GM12878 (cell line): ENCODE data around the gene PIK3R4. TPM values are rescaled to one million over a fixed set of nuclear protein-coding genes. Genes with fewer than 3 reads are reported as not detected.

ENCODE experiments used
- ATAC-seq: fragments of 200-7000 bp; cut with Tn5 transposase; 3 replicates; pipeline ENCODE4 v1.9.1; 2020; ENCODE audit warnings: mild to moderate bottlenecking, moderate library complexity
- BruUV-seq: library from RNA; stranded (reverse); fragments of 400-500 nt; replicated peaks from 2 replicates; lab custom pipeline; 2021; lab: Mats Ljungman, UMichigan
- CTCF ChIA-PET: fragments of 300-600 bp; sonication (Branson Sonifier 250); formaldehyde crosslinking; extraction: SDS; loops from one replicate; lab custom pipeline; 2021; ENCODE audit warnings: inconsistent platforms; lab: Yijun Ruan, JAX
- POLR2A ChIA-PET: fragments of 350-600 bp; formaldehyde crosslinking; extraction: SDS; loops from one replicate; lab custom pipeline; 2021; ENCODE audit warnings: inconsistent platforms; lab: Charles Lee
- RAD21 ChIA-PET: fragments of 300-600 bp; sonication (Branson Sonifier 250); formaldehyde crosslinking; loops from one replicate; lab custom pipeline; 2023; ENCODE audit warnings: antibody characterized with exemption; ENCODE audit not compliant: unreplicated experiment; lab: Charles Lee
- SMC1A ChIA-PET: fragments of 300-600 bp; sonication (Branson Sonifier 250); formaldehyde crosslinking; loops from one replicate; lab custom pipeline; 2023; ENCODE audit not compliant: unreplicated experiment, uncharacterized antibody; lab: Charles Lee
- DNase-seq: peaks from one replicate; pipeline ENCODE4 v3.0.0-alpha.2; 2011; ENCODE audit warnings: low read depth, low spot score
- FAIRE-seq: peaks from 3 replicates; lab custom pipeline; 2011; peaks lifted over from hg19 to GRCh38; lab: Jason Lieb, UNC
- H2AFZ ChIP-seq: 2 replicates; pipeline ENCODE4 v1.6.0; 2011; ENCODE audit warnings: low read depth, low read length, control low read depth; ENCODE audit not compliant: control insufficient read depth
- H3K27ac ChIP-seq: 2 replicates; pipeline ENCODE4 v1.5.1; 2011; ENCODE audit warnings: control low read depth; ENCODE audit not compliant: control insufficient read depth, insufficient read depth
- H3K27me3 ChIP-seq, 2 experiments: replicated peaks in 1 of 2; 2 replicates each; pipeline versions ENCODE4 v1.6.0 to v1.6.1; 2011; ENCODE audit warnings: low read length in 1 of 2; ENCODE audit not compliant: control insufficient read depth in 2 of 2, insufficient read depth in 2 of 2
- H3K36me3 ChIP-seq, 2 experiments: 2 replicates each; pipeline ENCODE4 v1.5.1; 2011; ENCODE audit warnings: low read length in 1 of 2; ENCODE audit not compliant: control insufficient read depth in 2 of 2, insufficient read depth in 2 of 2
- H3K4me1 ChIP-seq: 2 replicates; pipeline ENCODE4 v1.6.1; 2011; ENCODE audit warnings: mild to moderate bottlenecking, low read length, moderate library complexity, mixed read lengths; ENCODE audit not compliant: control insufficient read depth, insufficient read depth
- H3K4me2 ChIP-seq: 2 replicates; pipeline ENCODE4 v1.6.0; 2011; ENCODE audit warnings: control low read depth; ENCODE audit not compliant: control insufficient read depth, insufficient read depth
- H3K4me3 ChIP-seq: fragments of 200-600 bp; sonication (generic); 2 replicates; pipeline ENCODE4 v1.5.1; 2016
- H3K79me2 ChIP-seq: 2 replicates; pipeline ENCODE4 v1.6.0; 2011; ENCODE audit warnings: low read length; ENCODE audit not compliant: control insufficient read depth, insufficient read depth
- H3K9ac ChIP-seq: 2 replicates; pipeline ENCODE4 v1.8.0; 2011; ENCODE audit warnings: low read length, control low read depth, mixed read lengths; ENCODE audit not compliant: control insufficient read depth, insufficient read depth
- H3K9me3 ChIP-seq: replicated peaks from 3 replicates; pipeline ENCODE4 v1.5.1; 2011; ENCODE audit warnings: mild to moderate bottlenecking, low read length; ENCODE audit not compliant: control insufficient read depth, insufficient read depth
- H4K20me1 ChIP-seq: 2 replicates; pipeline ENCODE4 v1.6.0; 2011; ENCODE audit not compliant: control insufficient read depth, insufficient read depth
- BCL11A ChIP-seq: IDR thresholded peaks from 2 replicates; pipeline ENCODE4 v1.6.1; 2011; ENCODE audit warnings: low read depth, low read length
- BCL3 ChIP-seq: IDR thresholded peaks from 2 replicates; pipeline ENCODE4 v1.6.1; 2011; ENCODE audit warnings: borderline replicate concordance, low read depth, mild to moderate bottlenecking, moderate library complexity, low read length; ENCODE audit not compliant: insufficient read depth, poor library complexity, severe bottlenecking
- CREM ChIP-seq: IDR thresholded peaks from 2 replicates; pipeline ENCODE4 v1.6.1; 2014; ENCODE audit warnings: antibody characterized with exemption, low read depth
- E2F4 ChIP-seq: IDR thresholded peaks from 2 replicates; pipeline ENCODE4 v1.6.1; 2012; ENCODE audit warnings: low read depth, low read length, improper control_type of control experiment
- EP300 ChIP-seq, 2 experiments: fragments of 150-350 bp in 1 of 2; IDR thresholded peaks; 2 replicates each; pipeline ENCODE4 v1.6.1; 2011 to 2012; ENCODE audit warnings: low read depth in 2 of 2, low read length in 2 of 2, borderline replicate concordance in 1 of 2, improper control_type of control experiment in 1 of 2, inconsistent platforms in 1 of 2; ENCODE audit not compliant: control insufficient read depth in 1 of 2
- ESRRA ChIP-seq: IDR thresholded peaks from 2 replicates; pipeline ENCODE4 v1.6.1; 2012; ENCODE audit warnings: mild to moderate bottlenecking, low read length, improper control_type of control experiment
- HDGF ChIP-seq: fragments of 450-650 bp; IDR thresholded peaks from 2 replicates; pipeline ENCODE4 v1.6.1; 2016; ENCODE audit warnings: antibody characterized with exemption
- JUND ChIP-seq: IDR thresholded peaks from 2 replicates; pipeline ENCODE4 v1.6.1; 2012; ENCODE audit warnings: low read depth, mild to moderate bottlenecking, low read length, improper control_type of control experiment, moderate library complexity
- KLF5 ChIP-seq: fragments of 450-650 bp; IDR thresholded peaks from 2 replicates; pipeline ENCODE4 v1.6.1; 2014; ENCODE audit warnings: mild to moderate bottlenecking; ENCODE audit not compliant: partially characterized antibody
- PML ChIP-seq: IDR thresholded peaks from 2 replicates; pipeline ENCODE4 v1.6.1; 2012; ENCODE audit warnings: low read length, inconsistent platforms
- RAD21 ChIP-seq: IDR thresholded peaks from 2 replicates; pipeline ENCODE4 v1.6.1; 2011; ENCODE audit warnings: mild to moderate bottlenecking, low read depth, low read length, moderate library complexity; ENCODE audit not compliant: insufficient read depth
- TCF12 ChIP-seq: IDR thresholded peaks from 2 replicates; pipeline ENCODE4 v1.6.1; 2011; ENCODE audit warnings: low read depth, mild to moderate bottlenecking, low read length
- WGBS: methylation state at CpG from one replicate; pipeline ENCODE4 v1.1.6; 2016; ENCODE audit warnings: low lambda C conversion rate; ENCODE audit not compliant: insufficient replicate concordance, insufficient coverage; ENCODE audit errors: missing lambda C conversion rate; 5-methylcytosine and 5-hydroxymethylcytosine counted together
- in situ Hi-C: fragments of 300-500 bp; cut with MboI; formaldehyde crosslinking; loops from 9 replicates; pipeline ENCODE4 v1.14.3; 2018; ENCODE audit warnings: mixed read lengths
- intact Hi-C: fragments of 100-400 bp; cut with micrococcal nuclease; formaldehyde crosslinking; loops from one replicate; pipeline ENCODE4 v1.14.2; 2022; ENCODE audit not compliant: unreplicated experiment
- polyA plus RNA-seq, 11 experiments: library from polyadenylated mRNA; depleted of rRNA in 4 of 11; unstranded in 6 of 11; stranded (reverse) in 5 of 11; fragments of >200 nt; fragmentation: Nextera tagmentation in 4 of 11; fragmentation: Illumina TruSeq in 1 of 11; extraction: Ambion mirVana in 4 of 11; extraction: Trizol in 1 of 11; gene quantifications; 1 replicate in 1 of 11; 2 replicates in 10 of 11; pipeline versions ENCODE4 v1.2.1 to v1.2.3, GENCODE V29; 2011 to 2016; ENCODE audit warnings: inconsistent platforms in 2 of 11, missing spikeins in 2 of 11, low read depth in 1 of 11
- total RNA-seq, 4 experiments: library from RNA; depleted of rRNA in 3 of 4; stranded (reverse); fragments of >200 nt in 3 of 4; fragmentation: Illumina TruSeq in 1 of 4; extraction: Trizol in 1 of 4; gene quantifications; 2 replicates each; pipeline versions ENCODE4 v1.2.1 to v1.2.3, GENCODE V29; 2013 to 2021
- TF ChIP-seq, protein P1 (sequence below): IDR thresholded peaks from 2 replicates; pipeline ENCODE4 v1.6.1; 2012; ENCODE audit warnings: low read depth, low read length, improper control_type of control experiment

Gene PIK3R4
- total and polyA plus RNA-seq, 10 of the 15 experiments (the other 5 are each of a cell fraction or from before 2014, with no cell fraction given) = 22.6 to 50.2 (median 31.1) TPM

GRCh38 chr3:130635978-130636377, 110.7 kb downstream of the PIK3R4 start:
- intact Hi-C loops (no loop called here), in situ Hi-C loops (no loop called here)
- DNase-seq (no peak), ATAC-seq (no peak), FAIRE-seq (no peak)
- Histone ChIP-seq H3K4me3 (no peak overlapping the region), H3K4me1 (no peaks in the 10 kb centered on the region), H3K36me3 (no peaks in the 10 kb centered on the region), H3K79me2 (no peaks in the 10 kb centered on the region), H3K27ac (no peak overlapping the region), H3K4me2 (no peak overlapping the region), H3K9ac (no peak overlapping the region), H3K27me3 (no peaks in the 10 kb centered on the region), H2AFZ (no peak overlapping the region), H4K20me1 (no peaks in the 10 kb centered on the region), H3K9me3 (no peaks in the 10 kb centered on the region)
- BruUV-seq = no TSS peak
- ChIA-PET RAD21 (no interaction called here), POLR2A (no interaction called here), SMC1A (no interaction called here), CTCF (no interaction called here)
- TF ChIP-seq KLF5 (no peak), EP300 (IDR thresholded peaks at IDR 0.05; ENCODE audit: borderline replicate concordance in 1 of 2, control insufficient read depth in 1 of 2, low read depth in 2 of 2, low read length in 2 of 2) (no peak), TCF12 (no peak), BCL3 (no peak), BCL11A (no peak)
- TF ChIP-seq, protein P1, sequence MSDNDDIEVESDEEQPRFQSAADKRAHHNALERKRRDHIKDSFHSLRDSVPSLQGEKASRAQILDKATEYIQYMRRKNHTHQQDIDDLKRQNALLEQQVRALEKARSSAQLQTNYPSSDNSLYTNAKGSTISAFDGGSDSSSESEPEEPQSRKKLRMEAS = no peak

DNA sequence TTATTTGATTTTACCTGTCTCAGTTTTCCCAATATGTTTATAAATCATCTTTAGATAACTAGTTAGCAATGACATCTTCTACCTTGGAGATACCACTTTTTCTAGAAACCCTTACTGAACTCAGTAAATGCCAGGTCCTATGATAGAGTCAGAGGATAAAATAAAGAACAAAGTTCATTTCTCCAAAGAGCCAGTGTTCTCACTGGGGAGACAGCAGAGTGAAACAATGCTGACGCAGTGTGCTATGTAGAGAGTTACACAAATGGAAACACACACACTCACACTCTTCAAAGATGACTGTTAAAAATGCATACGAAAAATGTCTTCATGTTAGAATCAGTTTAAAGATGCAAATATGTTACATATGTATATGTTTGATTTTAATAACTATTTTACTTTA, 111.3 kb downstream of the PIK3R4 start:
- SMC1A ChIA-PET = no interaction called here
- TF ChIP-seq RAD21 (no peak), PML (no peak), ESRRA (no peak), JUND (no peak), CREM (no peak), HDGF (no peak), E2F4 (no peak)
- 40% methylated on average over 2 of the region's 2 CpGs for WGBS
- no peaks in the 10 kb centered on the region for H4K20me1 ChIP-seq
- POLR2A ChIA-PET = no interaction called here
- ATAC-seq (no peak), FAIRE-seq (no peak), DNase-seq (no peak)
- no peaks in the 10 kb centered on the region for H3K36me3 ChIP-seq
- no peaks in the 10 kb centered on the region for H3K4me1 ChIP-seq
- no peaks in the 10 kb centered on the region for H3K9me3 ChIP-seq
- no peak overlapping the region for H2AFZ ChIP-seq
- no peak overlapping the region for H3K27ac ChIP-seq
- H3K27me3 ChIP-seq = no peaks in the 10 kb centered on the region
- RAD21 ChIA-PET = no interaction called here
- in situ Hi-C loops = no loop called here
- no TSS peak for BruUV-seq
- H3K9ac ChIP-seq = no peak overlapping the region
- intact Hi-C loops = no loop called here
- no peak overlapping the region for H3K4me3 ChIP-seq
- no peak overlapping the region for H3K4me2 ChIP-seq
- no peaks in the 10 kb centered on the region for H3K79me2 ChIP-seq
- CTCF ChIA-PET = no interaction called here
